CD4-positive, CD25-positive, alpha-beta regulatory T cell (primary cell): ENCODE results near the gene ADD1. TPM values are rescaled to one million over a fixed set of nuclear protein-coding genes. Genes with fewer than 3 reads are reported as not detected.

Source experiments
- ATAC-seq, 2 donors: fragments of 150-1000 bp; cut with Tn5 transposase; one replicate each; pipeline ENCODE4 v1.10.0; 2021; ENCODE audit warnings: low read depth in 2 of 2, moderate number of reproducible peaks in 2 of 2, moderate library complexity in 1 of 2
- DNase-seq, 3 donors: peaks; one replicate each; pipeline versions ENCODE4 v3.0.0 to v3.0.0-alpha.2; 2012 to 2022; ENCODE audit warnings: mixed read lengths in 1 of 3
- H3K27ac ChIP-seq: one replicate; pipeline ENCODE4 v1.7.0; 2013; ENCODE audit warnings: mild to moderate bottlenecking, low read length; ENCODE audit not compliant: insufficient read depth, poor library complexity, severe bottlenecking
- H3K27me3 ChIP-seq: one replicate; pipeline ENCODE4 v1.7.0; 2013; ENCODE audit warnings: low read length; ENCODE audit not compliant: control insufficient read depth, insufficient read depth
- H3K36me3 ChIP-seq: one replicate; pipeline ENCODE4 v1.7.0; 2013; ENCODE audit warnings: mild to moderate bottlenecking, low read length, moderate library complexity; ENCODE audit not compliant: control insufficient read depth, insufficient read depth
- H3K4me1 ChIP-seq: 2 replicates; pipeline ENCODE4 v1.7.0; 2013; ENCODE audit warnings: mild to moderate bottlenecking, low read length; ENCODE audit not compliant: insufficient read depth, control insufficient read depth, poor library complexity, severe bottlenecking
- H3K4me3 ChIP-seq: one replicate; pipeline ENCODE4 v1.7.0; 2013; ENCODE audit warnings: low read depth, mild to moderate bottlenecking, low read length, moderate library complexity
- H3K9me3 ChIP-seq, 2 experiments: 1 replicate in 1 of 2; 2 replicates in 1 of 2; pipeline ENCODE4 v1.7.0; 2013; ENCODE audit warnings: low read length in 2 of 2, mild to moderate bottlenecking in 1 of 2, moderate library complexity in 1 of 2; ENCODE audit not compliant: control insufficient read depth in 2 of 2
- H3K27ac Mint-ChIP-seq, 3 donors: one replicate each; pipeline ENCODE4 v1.8.0; 2020 to 2022; ENCODE audit warnings: mild to moderate bottlenecking in 3 of 3, mixed read lengths in 3 of 3, moderate library complexity in 2 of 3
- H3K27me3 Mint-ChIP-seq: one replicate; pipeline ENCODE4 v1.8.0; 2022; ENCODE audit warnings: mild to moderate bottlenecking, mixed read lengths
- H3K36me3 Mint-ChIP-seq: one replicate; pipeline ENCODE4 v1.8.0; 2020; ENCODE audit warnings: mixed read lengths
- H3K4me1 Mint-ChIP-seq, 4 donors: one replicate each; pipeline ENCODE4 v1.8.0; 2020 to 2022; ENCODE audit warnings: mixed read lengths in 4 of 4, mild to moderate bottlenecking in 1 of 4
- H3K4me3 Mint-ChIP-seq, 4 donors: one replicate each; pipeline ENCODE4 v1.8.0; 2020 to 2022; ENCODE audit warnings: mild to moderate bottlenecking in 4 of 4, mixed read lengths in 4 of 4, moderate library complexity in 3 of 4
- H3K9me3 Mint-ChIP-seq, 7 donors: one replicate each; pipeline ENCODE4 v1.8.0; 2020 to 2022; ENCODE audit warnings: mixed read lengths in 7 of 7, mild to moderate bottlenecking in 3 of 7, moderate library complexity in 2 of 7
- polyA plus RNA-seq, 4 donors: library from polyadenylated mRNA; unstranded; fragments of 300-500 nt; fragmentation: Illumina TruSeq; gene quantifications; one replicate each; pipeline ENCODE4 v1.2.3, GENCODE V29; 2021
- total RNA-seq: library from RNA; stranded (reverse); gene quantifications from one replicate; pipeline ENCODE4 v1.2.3, GENCODE V29; 2022

ADD1 gene
- total and polyA plus RNA-seq, 5 donors from 2014 or later: 142 to 242 (median 146) TPM

DNA sequence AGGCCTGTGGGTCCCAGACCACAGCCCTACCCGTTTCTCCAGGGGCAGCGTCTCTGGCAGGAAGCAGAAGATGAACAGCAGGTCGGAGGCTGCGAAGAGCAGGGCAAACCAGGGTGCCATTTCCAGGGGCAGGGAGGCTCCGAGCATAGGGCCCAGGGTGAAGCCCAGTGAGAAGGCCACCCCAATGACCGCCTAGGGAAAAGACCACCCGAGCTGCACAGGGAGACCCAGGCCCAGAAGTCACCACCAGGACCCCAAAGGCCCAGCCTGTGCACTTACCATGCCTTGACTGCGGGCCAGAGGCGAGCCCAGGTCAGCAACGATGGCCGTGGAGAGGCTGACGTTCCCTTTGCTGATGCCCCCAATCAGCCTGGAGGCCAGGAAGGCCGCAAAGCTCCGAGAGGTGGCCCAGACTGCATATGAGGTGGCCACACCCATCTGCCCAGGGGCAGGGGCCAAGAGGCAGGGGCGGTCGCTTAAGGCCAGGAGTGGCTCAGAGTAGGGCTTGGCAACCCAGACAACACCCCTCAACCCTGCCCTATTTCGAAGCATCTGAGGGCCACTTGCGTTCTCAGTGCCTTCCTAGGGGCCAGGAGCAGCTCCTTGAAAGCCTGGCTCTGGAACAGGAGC is 88.8 kb downstream of the ADD1 start:
- Mint-ChIP-seq H3K27ac (peak overlapping the region; percentile 62 to 83 (median 71)), H3K4me1 (peaks cover 4 to 42% (median 27%) of the 10 kb centered on the region in 4 donors), H3K27me3 (peaks cover 5% of the 10 kb centered on the region), H3K4me3 (peak overlapping the region; percentile 90 to 98 (median 95)), H3K36me3 (peaks cover 14% of the 10 kb centered on the region), H3K9me3 (no peaks in the 10 kb centered on the region)
- Histone ChIP-seq H3K4me3 (no peak overlapping the region), H3K36me3 (peaks cover 27% of the 10 kb centered on the region), H3K9me3 (no peaks in the 10 kb centered on the region), H3K4me1 (peaks cover 50% of the 10 kb centered on the region), H3K27me3 (no peaks in the 10 kb centered on the region), H3K27ac (peak overlapping the region; percentile 72)
- ATAC-seq: no peak
- DNase-seq: no peak

DNA sequence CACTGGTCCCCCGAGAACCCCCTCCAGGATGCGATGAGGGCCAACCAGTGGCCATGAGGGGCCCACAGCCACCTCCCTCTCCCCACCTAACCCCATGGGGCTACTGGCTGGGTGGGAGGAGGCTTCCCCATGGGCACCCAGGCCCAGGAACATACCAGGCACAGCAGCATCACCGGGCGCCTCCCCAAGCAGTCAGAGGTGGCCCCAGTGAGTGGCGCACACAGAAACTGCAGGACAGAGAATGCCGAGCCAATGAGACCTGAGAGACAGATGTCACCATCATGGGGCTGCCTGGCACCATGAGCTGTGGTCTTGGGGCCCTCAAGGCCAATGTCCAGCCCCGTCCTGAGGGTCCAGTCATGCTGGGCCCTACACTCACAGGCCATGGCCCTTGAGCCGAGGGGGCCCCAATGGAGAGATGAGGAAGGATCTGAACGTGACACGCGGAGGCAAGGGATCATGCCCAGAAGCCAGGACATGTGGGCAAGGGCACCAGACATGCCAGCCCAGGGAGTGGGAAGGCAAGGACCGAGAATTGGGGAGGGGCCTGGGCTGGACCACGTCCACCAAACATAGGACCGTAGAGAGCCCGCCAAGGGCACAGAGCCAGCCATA is 89.4 kb downstream of the ADD1 start:
- peak overlapping the region; percentile 72 for H3K27ac ChIP-seq
- H3K4me1 Mint-ChIP-seq: peaks cover 4 to 48% (median 30%) of the 10 kb centered on the region in 4 donors
- ATAC-seq: no peak

GRCh38 chr4:2933566-2934076 is 90.0 kb downstream of the ADD1 start:
- Histone ChIP-seq H3K36me3 (peaks cover 27% of the 10 kb centered on the region), H3K9me3 (no peaks in the 10 kb centered on the region), H3K4me1 (peaks cover 56% of the 10 kb centered on the region), H3K27me3 (no peaks in the 10 kb centered on the region), H3K4me3 (no peak overlapping the region), H3K27ac (peak overlapping the region; percentile 72)
- H3K36me3 Mint-ChIP-seq: peaks cover 10% of the 10 kb centered on the region
- peaks cover 4 to 48% (median 31%) of the 10 kb centered on the region in 4 donors for H3K4me1 Mint-ChIP-seq
- ATAC-seq (no peak), DNase-seq (no peak)
- H3K9me3 Mint-ChIP-seq: no peaks in the 10 kb centered on the region
- peak overlapping the region; percentile 87 to 98 (median 95) for H3K27ac Mint-ChIP-seq
- peaks cover 5% of the 10 kb centered on the region for H3K27me3 Mint-ChIP-seq
- H3K4me3 Mint-ChIP-seq: peak overlapping the region; percentile 90 to 98 (median 95)

More for the DNA sequence above, 89.4 kb downstream of the ADD1 start:
- Mint-ChIP-seq H3K9me3 (no peaks in the 10 kb centered on the region), H3K4me3 (peak overlapping the region; percentile 90 to 98 (median 95)), H3K27ac (peak overlapping the region; percentile 87 to 98 (median 95)), H3K36me3 (peaks cover 11% of the 10 kb centered on the region), H3K27me3 (peaks cover 5% of the 10 kb centered on the region)
- Histone ChIP-seq H3K4me1 (peaks cover 56% of the 10 kb centered on the region), H3K27me3 (no peaks in the 10 kb centered on the region), H3K4me3 (no peak overlapping the region), H3K9me3 (no peaks in the 10 kb centered on the region), H3K36me3 (peaks cover 24% of the 10 kb centered on the region)
- DNase-seq: no peak

- Mint-ChIP-seq H3K36me3 (peaks cover 10% of the 10 kb centered on the region), H3K9me3 (no peaks in the 10 kb centered on the region), H3K4me1 (peaks cover 4 to 53% (median 31%) of the 10 kb centered on the region in 4 donors), H3K4me3 (peak overlapping the region; percentile 82 to 97 (median 88)), H3K27me3 (peaks cover 5% of the 10 kb centered on the region), H3K27ac (no peak overlapping the region)
- Histone ChIP-seq H3K27me3 (no peaks in the 10 kb centered on the region), H3K27ac (peak overlapping the region; percentile 89), H3K9me3 (no peaks in the 10 kb centered on the region), H3K4me1 (peaks cover 56% of the 10 kb centered on the region), H3K4me3 (no peak overlapping the region), H3K36me3 (peaks cover 27% of the 10 kb centered on the region)
- ATAC-seq (peak in 1 of 2 donors; percentile 3), DNase-seq (peak; percentile 44 to 59 (median 50))
These were observed 90.6 kb downstream of the ADD1 start for GRCh38 chr4:2934077-2934812.

- Mint-ChIP-seq H3K4me1 (peaks cover 4 to 54% (median 31%) of the 10 kb centered on the region in 4 donors), H3K9me3 (no peaks in the 10 kb centered on the region), H3K27me3 (peaks cover 5% of the 10 kb centered on the region), H3K4me3 (peak overlapping the region; percentile 88 to 97 (median 90)), H3K27ac (peak overlapping the region; percentile 90 to 96 (median 90)), H3K36me3 (peaks cover 11% of the 10 kb centered on the region)
- H3K27ac ChIP-seq: peak overlapping the region; percentile 89
- DNase-seq: peak; percentile 94 to 95 (median 95)
- H3K36me3 ChIP-seq: peaks cover 26% of the 10 kb centered on the region
- peaks cover 56% of the 10 kb centered on the region for H3K4me1 ChIP-seq
- no peaks in the 10 kb centered on the region for H3K27me3 ChIP-seq
- H3K4me3 ChIP-seq: peak overlapping the region; percentile 86
- H3K9me3 ChIP-seq: no peaks in the 10 kb centered on the region
- ATAC-seq: peak; percentile 64 to 68
These were observed 91.4 kb downstream of the ADD1 start for GRCh38 chr4:2934813-2935761.

GRCh38 chr4:2935762-2936743 is 92.4 kb downstream of the ADD1 start:
- Histone ChIP-seq H3K4me1 (peaks cover 56% of the 10 kb centered on the region), H3K36me3 (peaks cover 31% of the 10 kb centered on the region), H3K9me3 (no peaks in the 10 kb centered on the region), H3K27ac (peak overlapping the region; percentile 89), H3K27me3 (no peaks in the 10 kb centered on the region), H3K4me3 (peak overlapping the region; percentile 86)
- Mint-ChIP-seq H3K36me3 (peaks cover 11% of the 10 kb centered on the region), H3K9me3 (no peaks in the 10 kb centered on the region), H3K4me3 (peak overlapping the region; percentile 88 to 97 (median 90)), H3K4me1 (peaks cover 4 to 54% (median 31%) of the 10 kb centered on the region in 4 donors), H3K27me3 (peaks cover 5% of the 10 kb centered on the region), H3K27ac (peak overlapping the region; percentile 90 to 96 (median 90))
- peak; percentile 48 to 86 (median 52) for DNase-seq
- ATAC-seq: peak; percentile 17 to 29
